NB4 (cell line): Measurements from ENCODE around the gene DTNB.

Experiments used
- MYC ChIP-seq: IDR thresholded peaks from 2 replicates; pipeline ENCODE4 v1.6.1; 2011; ENCODE audit warnings: low read depth, low read length
- POLR2A ChIP-seq: IDR thresholded peaks from 2 replicates; pipeline ENCODE4 v1.6.1; 2011; ENCODE audit warnings: mild to moderate bottlenecking; ENCODE audit not compliant: insufficient read length; ENCODE audit errors: extremely low read depth
- TF ChIP-seq, protein P1 (sequence below): IDR thresholded peaks from one replicate; pipeline ENCODE4 v1.5.1; 2012; ENCODE audit warnings: low read depth, low read length
- TF ChIP-seq, protein P2 (sequence below): IDR thresholded peaks from 2 replicates; pipeline ENCODE4 v1.6.1; 2011; ENCODE audit warnings: low read depth, low read length

DNA sequence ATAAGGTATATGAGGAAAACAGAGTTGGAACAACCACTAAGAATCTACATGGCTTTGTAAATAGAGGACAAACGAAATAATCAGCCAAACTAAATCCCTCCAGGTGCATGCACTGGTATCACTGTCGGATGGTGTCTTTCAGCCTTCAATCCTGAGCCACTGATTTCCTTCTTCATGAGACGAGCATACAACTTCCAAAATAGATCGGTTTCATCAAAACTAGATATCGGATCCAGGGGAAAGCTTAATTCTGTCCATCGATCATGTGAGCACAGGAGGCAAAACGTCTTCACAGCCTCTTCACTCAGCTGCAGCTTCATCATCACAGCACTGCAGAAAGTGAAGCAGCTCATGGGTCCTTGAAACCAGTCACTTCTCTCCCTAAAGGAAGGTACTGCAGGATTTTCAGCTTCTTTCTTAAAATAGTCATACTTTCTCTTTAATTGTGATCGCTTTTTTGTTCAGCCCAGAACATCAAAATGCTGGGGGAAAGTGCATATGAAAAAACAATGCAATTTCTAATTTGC, 80.5 kb downstream of the DTNB start:
- TF ChIP-seq MYC (no peak), POLR2A (no peak)
- TF ChIP-seq, protein P1, sequence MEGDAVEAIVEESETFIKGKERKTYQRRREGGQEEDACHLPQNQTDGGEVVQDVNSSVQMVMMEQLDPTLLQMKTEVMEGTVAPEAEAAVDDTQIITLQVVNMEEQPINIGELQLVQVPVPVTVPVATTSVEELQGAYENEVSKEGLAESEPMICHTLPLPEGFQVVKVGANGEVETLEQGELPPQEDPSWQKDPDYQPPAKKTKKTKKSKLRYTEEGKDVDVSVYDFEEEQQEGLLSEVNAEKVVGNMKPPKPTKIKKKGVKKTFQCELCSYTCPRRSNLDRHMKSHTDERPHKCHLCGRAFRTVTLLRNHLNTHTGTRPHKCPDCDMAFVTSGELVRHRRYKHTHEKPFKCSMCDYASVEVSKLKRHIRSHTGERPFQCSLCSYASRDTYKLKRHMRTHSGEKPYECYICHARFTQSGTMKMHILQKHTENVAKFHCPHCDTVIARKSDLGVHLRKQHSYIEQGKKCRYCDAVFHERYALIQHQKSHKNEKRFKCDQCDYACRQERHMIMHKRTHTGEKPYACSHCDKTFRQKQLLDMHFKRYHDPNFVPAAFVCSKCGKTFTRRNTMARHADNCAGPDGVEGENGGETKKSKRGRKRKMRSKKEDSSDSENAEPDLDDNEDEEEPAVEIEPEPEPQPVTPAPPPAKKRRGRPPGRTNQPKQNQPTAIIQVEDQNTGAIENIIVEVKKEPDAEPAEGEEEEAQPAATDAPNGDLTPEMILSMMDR, result no peak
- TF ChIP-seq, protein P2, sequence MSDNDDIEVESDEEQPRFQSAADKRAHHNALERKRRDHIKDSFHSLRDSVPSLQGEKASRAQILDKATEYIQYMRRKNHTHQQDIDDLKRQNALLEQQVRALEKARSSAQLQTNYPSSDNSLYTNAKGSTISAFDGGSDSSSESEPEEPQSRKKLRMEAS, result no peak
